GM21367 (cell line): ENCODE measurements around the gene HNRNPM.

Experiments
- ATAC-seq: cut with Tn5 transposase; IDR thresholded peaks from one replicate; pipeline ENCODE4 v1.9.1; 2021; ENCODE audit not compliant: unreplicated experiment

HNRNPM gene

DNA sequence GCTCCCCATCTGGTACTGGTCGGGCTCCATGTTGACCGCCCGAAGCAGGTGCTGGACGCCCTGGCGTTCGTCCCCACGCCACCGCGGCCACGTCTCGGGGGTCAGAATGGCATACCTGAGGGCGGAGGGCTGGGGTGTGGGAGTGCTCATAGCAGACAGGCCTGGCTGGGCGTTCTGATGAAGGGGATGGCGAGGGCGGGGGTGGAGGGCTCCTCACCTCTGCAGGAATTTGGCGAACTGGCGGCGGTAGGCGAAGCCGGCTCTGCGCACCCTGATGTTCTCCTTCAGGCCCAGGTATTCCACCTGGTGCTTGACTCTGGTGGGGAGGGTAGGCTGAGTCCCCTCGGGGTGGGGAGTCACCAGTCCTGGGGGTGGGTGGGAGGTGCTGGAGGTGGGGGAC is 91.5 kb downstream of the HNRNPM start:
- ATAC-seq, result no peak

DNA sequence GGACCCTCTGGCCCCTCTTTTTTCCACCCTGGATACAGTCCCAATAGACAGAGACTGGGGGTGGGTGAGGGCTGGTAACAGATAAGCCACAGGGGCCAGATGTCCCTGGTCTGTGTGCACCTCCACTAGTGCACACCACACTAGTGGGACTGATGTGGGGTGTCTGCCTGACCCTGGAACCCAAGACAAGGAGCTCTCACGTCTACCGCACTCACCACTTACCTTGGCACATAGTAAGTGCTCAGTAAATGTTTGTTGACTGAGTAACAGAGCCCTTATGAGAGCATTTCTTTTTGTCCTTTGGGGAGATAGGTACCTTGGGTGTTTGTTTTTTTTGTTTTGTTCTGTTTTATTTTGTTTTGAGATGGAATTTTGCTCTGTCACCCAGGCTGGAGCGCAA is 92.3 kb downstream of the HNRNPM start:
- ATAC-seq, result no peak
